HG03196 (cell line): ENCODE results near the gene MYBPC3.

ENCODE experiments used
- ATAC-seq: cut with Tn5 transposase; IDR thresholded peaks from one replicate; pipeline ENCODE4 v1.9.1; 2021; ENCODE audit not compliant: unreplicated experiment

MYBPC3 gene

GRCh38 chr11:47352556-47352955, at the start of gene MYBPC3:
MYBPC3 (minus strand) TSS chr11:47352702; CDS start chr11:47352647, 55 bp downstream.
- no peak for ATAC-seq

GRCh38 chr11:47400768-47401279, 48.3 kb upstream of the MYBPC3 start:
- ATAC-seq = peak; percentile 82

- peak; percentile 34 for ATAC-seq
Measured at GRCh38 chr11:47399860-47400767, 47.6 kb upstream of the MYBPC3 start.

- no peak for ATAC-seq
Measured at GRCh38 chr11:47398551-47398950, 46.0 kb upstream of the MYBPC3 start.

GRCh38 chr11:47398011-47398410, 45.5 kb upstream of the MYBPC3 start:
- no peak for ATAC-seq

GRCh38 chr11:47396049-47396320, 43.5 kb upstream of the MYBPC3 start:
- ATAC-seq = no peak

- no peak for ATAC-seq
Measured at GRCh38 chr11:47395223-47396048, 42.9 kb upstream of the MYBPC3 start.

- ATAC-seq = no peak
Measured at GRCh38 chr11:47394322-47395222, 42.1 kb upstream of the MYBPC3 start.

GRCh38 chr11:47394050-47394321, 41.5 kb upstream of the MYBPC3 start:
- ATAC-seq = no peak

- no peak for ATAC-seq
Measured at GRCh38 chr11:47393163-47394049, 40.9 kb upstream of the MYBPC3 start.

- ATAC-seq = no peak
Measured at GRCh38 chr11:47392546-47393162, 40.2 kb upstream of the MYBPC3 start.

GRCh38 chr11:47391711-47392432, 39.4 kb upstream of the MYBPC3 start:
- ATAC-seq = no peak

GRCh38 chr11:47391077-47391583, 38.6 kb upstream of the MYBPC3 start:
- no peak for ATAC-seq

- ATAC-seq = no peak
Measured at GRCh38 chr11:47390422-47390760, 37.9 kb upstream of the MYBPC3 start.

- ATAC-seq = no peak
Measured at GRCh38 chr11:47389577-47390421, 37.3 kb upstream of the MYBPC3 start.

GRCh38 chr11:47388697-47389576, 36.4 kb upstream of the MYBPC3 start:
- no peak for ATAC-seq
